Measurements from ENCODE around the gene CNTNAP3. TPM values are rescaled to one million over a fixed set of nuclear protein-coding genes. Genes with fewer than 3 reads are reported as not detected.
"Not testable (repeated sequence)": the region's sequence is repeated elsewhere in the genome, so short reads cannot be mapped to it uniquely, and the experiment has no call there.

The CNTNAP3 gene
- total RNA-seq, 4 donors from 2014 or later = 8.8 to 25.5 (median 15.6) TPM

DNA sequence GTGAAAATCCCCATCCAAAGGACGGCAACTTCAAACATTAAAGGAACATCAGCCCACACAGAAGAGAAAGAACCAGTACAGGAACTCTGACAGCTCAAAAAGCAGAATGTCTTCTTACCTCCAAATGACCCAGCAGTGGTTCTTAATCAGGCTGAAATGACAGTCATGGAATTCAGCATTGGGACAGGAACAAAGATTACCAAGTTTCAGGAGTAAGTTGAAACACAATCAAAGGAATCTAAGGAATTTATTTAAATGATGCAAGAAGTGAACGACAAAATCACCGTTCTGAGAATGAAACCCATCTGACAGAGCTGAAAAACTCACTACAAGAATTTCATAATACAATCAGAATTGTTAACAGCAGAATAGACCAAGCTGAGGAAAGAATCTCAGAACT, 241.1 kb downstream of the CNTNAP3 start:
- WGBS, 2 donors = 44 to 49% methylated on average over 3 of the region's 3 CpGs
- not testable (repeated sequence) for H3K4me3 ChIP-seq; H3K27me3 ChIP-seq; H3K4me1 ChIP-seq; H3K36me3 ChIP-seq; H3K27ac ChIP-seq; H3K9me3 ChIP-seq; DNase-seq (ENCODE audit: low spot score in 2 of 2)

DNA sequence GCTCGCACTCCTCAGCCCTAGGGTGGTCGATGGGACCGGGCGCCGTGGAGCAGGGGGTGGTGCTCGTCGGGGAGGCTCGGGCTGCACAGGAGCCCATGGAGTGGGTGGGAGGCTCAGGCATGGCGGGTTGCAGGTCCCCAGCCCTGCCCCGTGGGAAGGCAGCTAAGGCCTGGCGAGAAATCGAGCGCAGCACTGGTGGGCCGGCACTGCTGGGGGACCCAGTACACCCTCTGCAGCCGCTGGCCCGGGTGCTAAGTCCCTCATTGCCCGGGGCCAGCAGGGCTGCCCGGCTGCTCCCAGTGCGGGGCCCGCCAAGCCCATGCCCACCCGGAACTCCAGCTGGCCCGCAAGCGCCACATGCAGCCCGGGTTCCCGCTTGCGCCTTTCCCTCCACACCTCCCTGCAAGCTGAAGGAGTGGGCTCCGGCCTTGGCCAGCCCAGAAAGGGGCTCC, 245.6 kb downstream of the CNTNAP3 start:
- not testable (repeated sequence) for DNase-seq (ENCODE audit: low spot score in 2 of 2); H3K27ac ChIP-seq
- WGBS, 2 donors = 90 to 91% methylated on average over 27 of the region's 27 CpGs

DNA sequence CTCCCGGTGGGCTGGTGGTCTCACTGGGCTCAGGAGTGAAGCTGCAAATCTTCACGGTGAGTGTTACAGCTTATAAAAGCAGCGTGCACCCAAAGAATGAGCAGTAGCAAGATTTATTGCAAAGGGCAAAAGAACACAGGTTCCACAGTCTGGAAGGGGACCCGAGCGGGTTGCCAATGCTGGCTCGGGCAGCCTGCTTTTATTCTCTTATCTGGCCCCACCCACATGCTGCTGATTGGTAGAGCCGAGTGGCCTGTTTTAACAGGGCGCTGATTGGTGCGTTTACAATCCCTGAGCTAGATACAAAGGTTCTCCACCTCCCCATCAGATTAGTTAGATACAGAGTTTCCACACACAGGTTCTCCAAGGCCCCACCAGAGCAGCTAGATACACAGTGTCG, 246.2 kb downstream of the CNTNAP3 start:
- not testable (repeated sequence) for H3K36me3 ChIP-seq

More for the DNA sequence above, 245.6 kb downstream of the CNTNAP3 start:
- H3K4me3 ChIP-seq, H3K27me3 ChIP-seq, H3K36me3 ChIP-seq, H3K9me3 ChIP-seq, H3K4me1 ChIP-seq: not testable (repeated sequence)

GRCh38 chr9:39039148-39039547, 248.8 kb downstream of the CNTNAP3 start:
- H3K4me3 ChIP-seq, H3K4me1 ChIP-seq: not testable (repeated sequence)
- WGBS, 2 donors = 55 to 57% methylated on average over 2 of the region's 2 CpGs

More for the DNA sequence above, 246.2 kb downstream of the CNTNAP3 start:
- not testable (repeated sequence) for DNase-seq (ENCODE audit: low spot score in 2 of 2); H3K4me1 ChIP-seq; H3K4me3 ChIP-seq; H3K27ac ChIP-seq; H3K27me3 ChIP-seq; H3K9me3 ChIP-seq
- WGBS, 2 donors = 87 to 91% methylated on average over 10 of the region's 10 CpGs

GRCh38 chr9:39038221-39038620, 249.7 kb downstream of the CNTNAP3 start:
- not testable (repeated sequence) for H3K27ac ChIP-seq; DNase-seq (ENCODE audit: low spot score in 2 of 2); H3K9me3 ChIP-seq; H3K4me1 ChIP-seq; H3K36me3 ChIP-seq; H3K4me3 ChIP-seq; H3K27me3 ChIP-seq
- 89 to 91% methylated on average over 1 of the region's 1 CpG for whole genome bisulfite sequencing, 2 donors

More at GRCh38 chr9:39039148-39039547, 248.8 kb downstream of the CNTNAP3 start:
- DNase-seq (ENCODE audit: low spot score in 2 of 2); H3K27me3 ChIP-seq; H3K36me3 ChIP-seq; H3K9me3 ChIP-seq; H3K27ac ChIP-seq: not testable (repeated sequence)

DNA sequence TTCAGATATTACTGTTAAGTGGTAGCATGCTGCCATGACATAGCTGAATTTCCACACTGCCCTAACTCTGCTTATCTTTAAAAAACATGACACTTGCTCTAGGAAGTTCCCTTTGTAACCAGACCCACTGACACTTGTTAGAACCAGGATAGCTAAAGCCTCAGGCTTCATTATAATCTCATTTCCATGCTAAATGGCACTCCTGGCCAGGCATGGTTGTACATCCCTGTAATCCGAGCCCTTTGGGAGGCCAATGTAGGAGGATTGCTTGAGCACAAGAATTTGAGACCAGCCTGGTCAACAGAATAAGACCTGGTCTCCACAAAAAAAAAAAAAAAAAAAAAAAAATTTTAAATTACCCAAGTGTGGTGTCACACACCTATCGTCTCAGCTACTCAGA, 254.1 kb downstream of the CNTNAP3 start:
- 77 to 88% methylated on average over 2 of the region's 2 CpGs for whole genome bisulfite sequencing, 2 donors
- not testable (repeated sequence) for H3K27me3 ChIP-seq, H3K4me3 ChIP-seq

GRCh38 chr9:39030204-39031019, 257.6 kb downstream of the CNTNAP3 start:
- not testable (repeated sequence) for H3K27me3 ChIP-seq; H3K4me1 ChIP-seq; H3K4me3 ChIP-seq; H3K27ac ChIP-seq; H3K36me3 ChIP-seq; DNase-seq (ENCODE audit: low spot score in 2 of 2); H3K9me3 ChIP-seq
- WGBS, 2 donors = 59 to 63% methylated on average over 9 of the region's 11 CpGs

More for the DNA sequence above, 254.1 kb downstream of the CNTNAP3 start:
- not testable (repeated sequence) for H3K27ac ChIP-seq; H3K9me3 ChIP-seq; H3K36me3 ChIP-seq; DNase-seq (ENCODE audit: low spot score in 2 of 2); H3K4me1 ChIP-seq

- 76 to 78% methylated on average over 5 of the region's 5 CpGs for WGBS, 2 donors
Observed at GRCh38 chr9:39028855-39029254, 259.1 kb downstream of the CNTNAP3 start.

GRCh38 chr9:39028168-39028567, 259.8 kb downstream of the CNTNAP3 start:
- H3K4me1 ChIP-seq; H3K27ac ChIP-seq; DNase-seq (ENCODE audit: low spot score in 2 of 2); H3K4me3 ChIP-seq; H3K27me3 ChIP-seq; H3K9me3 ChIP-seq; H3K36me3 ChIP-seq: not testable (repeated sequence)
- WGBS, 2 donors = 90 to 92% methylated on average over 7 of the region's 7 CpGs

More at GRCh38 chr9:39028855-39029254, 259.1 kb downstream of the CNTNAP3 start:
- not testable (repeated sequence) for DNase-seq (ENCODE audit: low spot score in 2 of 2); H3K4me1 ChIP-seq; H3K4me3 ChIP-seq; H3K27me3 ChIP-seq; H3K9me3 ChIP-seq; H3K36me3 ChIP-seq; H3K27ac ChIP-seq

DNA sequence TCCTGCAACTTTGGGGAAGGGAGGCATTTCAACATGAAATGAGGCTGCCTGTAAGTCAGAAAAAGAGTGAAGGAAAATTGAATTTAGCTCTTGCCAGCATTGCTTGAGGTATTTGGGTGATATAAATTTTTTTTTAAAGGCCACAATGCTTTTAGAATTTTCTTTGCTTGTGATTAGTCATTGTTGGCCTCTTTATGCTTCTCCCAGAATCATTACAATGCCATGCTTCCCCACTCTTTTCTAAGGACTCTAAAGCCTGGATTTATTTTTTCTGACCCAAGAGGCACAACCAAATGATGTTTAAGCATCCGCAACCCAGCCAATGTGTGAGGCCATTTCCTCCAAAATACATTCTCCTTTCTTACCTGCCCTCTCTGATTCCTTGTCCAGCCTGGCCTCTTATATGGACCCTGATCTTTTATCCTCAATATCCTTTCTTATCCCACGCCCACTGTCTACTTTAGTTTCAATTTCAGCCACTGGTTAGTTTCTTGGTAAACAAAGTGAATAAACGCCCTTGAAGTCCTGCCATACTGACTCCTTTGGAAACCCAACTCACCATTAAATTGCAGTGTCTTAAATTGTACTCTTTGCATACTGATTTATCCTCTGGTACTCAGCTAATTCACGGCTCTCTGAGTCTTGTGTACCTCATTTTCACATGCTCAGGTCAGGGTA, 261.9 kb downstream of the CNTNAP3 start:
- not testable (repeated sequence) for H3K36me3 ChIP-seq; H3K4me3 ChIP-seq; H3K4me1 ChIP-seq; DNase-seq (ENCODE audit: low spot score in 2 of 2); H3K27ac ChIP-seq; H3K27me3 ChIP-seq; H3K9me3 ChIP-seq
- 79 to 80% methylated on average over 4 of the region's 4 CpGs for WGBS, 2 donors

Small RNAs within 50 kb of the gene (small RNA-seq; reads per million reads assigned to genes)
- gene RN7SL640P = not detected

Other genes with a start within 250 kb of the CNTNAP3 start
- gene SPATA31A1, start 67.5 kb upstream of the CNTNAP3 start, total RNA-seq = not detected